VCaP (cell line): ENCODE results near the gene LNP1.

Source experiments
- H3K27ac ChIP-seq: fragments of 450-650 bp; 2 replicates; pipeline ENCODE4 v1.5.1; 2017
- TF ChIP-seq, protein P1 (sequence below): fragments of 450-650 bp; conservative IDR thresholded peaks from 2 replicates; pipeline ENCODE4 v1.5.1; 2017; ENCODE audit warnings: mild to moderate bottlenecking, moderate library complexity

Gene LNP1

GRCh38 chr3:100401674-100402041, 319 bp downstream of the LNP1 start:
- TF ChIP-seq, protein P1, sequence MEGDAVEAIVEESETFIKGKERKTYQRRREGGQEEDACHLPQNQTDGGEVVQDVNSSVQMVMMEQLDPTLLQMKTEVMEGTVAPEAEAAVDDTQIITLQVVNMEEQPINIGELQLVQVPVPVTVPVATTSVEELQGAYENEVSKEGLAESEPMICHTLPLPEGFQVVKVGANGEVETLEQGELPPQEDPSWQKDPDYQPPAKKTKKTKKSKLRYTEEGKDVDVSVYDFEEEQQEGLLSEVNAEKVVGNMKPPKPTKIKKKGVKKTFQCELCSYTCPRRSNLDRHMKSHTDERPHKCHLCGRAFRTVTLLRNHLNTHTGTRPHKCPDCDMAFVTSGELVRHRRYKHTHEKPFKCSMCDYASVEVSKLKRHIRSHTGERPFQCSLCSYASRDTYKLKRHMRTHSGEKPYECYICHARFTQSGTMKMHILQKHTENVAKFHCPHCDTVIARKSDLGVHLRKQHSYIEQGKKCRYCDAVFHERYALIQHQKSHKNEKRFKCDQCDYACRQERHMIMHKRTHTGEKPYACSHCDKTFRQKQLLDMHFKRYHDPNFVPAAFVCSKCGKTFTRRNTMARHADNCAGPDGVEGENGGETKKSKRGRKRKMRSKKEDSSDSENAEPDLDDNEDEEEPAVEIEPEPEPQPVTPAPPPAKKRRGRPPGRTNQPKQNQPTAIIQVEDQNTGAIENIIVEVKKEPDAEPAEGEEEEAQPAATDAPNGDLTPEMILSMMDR = no peak
- H3K27ac ChIP-seq = peak overlapping the region; percentile 87

GRCh38 chr3:100402256-100402655, 917 bp downstream of the LNP1 start:
- H3K27ac ChIP-seq = peak overlapping the region; percentile 87
- TF ChIP-seq, protein P1 = no peak

GRCh38 chr3:100402891-100403290, 1.6 kb downstream of the LNP1 start:
- TF ChIP-seq, protein P1 = no peak
- peak overlapping the region; percentile 87; the same call in 1 of the 2 replicates for H3K27ac ChIP-seq

GRCh38 chr3:100403362-100404249, 2.3 kb downstream of the LNP1 start:
- no peak overlapping the region for H3K27ac ChIP-seq
- TF ChIP-seq, protein P1 = no peak

GRCh38 chr3:100404250-100404548, 2.9 kb downstream of the LNP1 start:
- TF ChIP-seq, protein P1 = no peak
- H3K27ac ChIP-seq = no peak overlapping the region

DNA sequence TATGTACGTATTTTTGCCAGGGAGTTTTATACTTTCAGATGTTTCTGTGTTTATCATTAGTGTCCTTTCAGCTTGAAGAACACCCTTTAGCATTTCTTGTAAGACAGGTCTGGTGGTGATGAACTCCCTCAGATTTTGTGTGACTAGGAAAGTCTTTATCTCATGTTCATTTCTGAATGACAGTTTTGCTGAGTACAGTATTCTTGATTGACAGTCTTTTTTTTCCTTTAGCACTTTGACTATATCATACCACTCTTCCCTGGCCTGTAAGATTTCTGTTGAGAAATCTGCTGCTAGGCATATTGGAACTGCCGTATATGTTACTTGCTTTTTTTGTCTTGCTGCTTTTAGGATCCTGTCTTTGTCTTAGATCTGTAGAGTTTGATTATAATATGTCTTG, 5.8 kb downstream of the LNP1 start:
- TF ChIP-seq, protein P1 = no peak
- H3K27ac ChIP-seq = no peak overlapping the region

- TF ChIP-seq, protein P1 = no peak
- no peak overlapping the region for H3K27ac ChIP-seq
These were observed 6.7 kb downstream of the LNP1 start for GRCh38 chr3:100407977-100408532.
